Tibial artery (tissue), 4 donors: ENCODE results near the gene SLC35B4.

Source experiments
- DNase-seq, 2 donors: peaks; one replicate each; pipeline ENCODE4 v3.0.0-alpha.2; 2019
- H3K27ac ChIP-seq, 2 donors: fragments of 200-600 bp; sonication (generic) in 1 of 2; 1 replicate in 1 of 2; 2 replicates in 1 of 2; pipeline ENCODE4 v1.5.1; 2018 to 2019; ENCODE audit warnings: mild to moderate bottlenecking in 1 of 2
- H3K27me3 ChIP-seq, 2 donors: fragments of 200-600 bp; sonication (generic) in 1 of 2; one replicate each; pipeline versions ENCODE4 v1.5.1 to v1.6.0; 2016 to 2019
- H3K36me3 ChIP-seq, 3 donors: fragments of 200-600 bp; sonication (generic) in 2 of 3; one replicate each; pipeline ENCODE4 v1.5.1; 2016 to 2019; ENCODE audit warnings: mild to moderate bottlenecking in 2 of 3
- H3K4me1 ChIP-seq, 4 donors: fragments of 200-600 bp; sonication (generic) in 2 of 4; 1 replicate in 3 of 4; 2 replicates in 1 of 4; pipeline ENCODE4 v1.5.1; 2016 to 2019
- H3K4me3 ChIP-seq, 2 donors: fragments of 200-600 bp; sonication (generic) in 1 of 2; 1 replicate in 1 of 2; 2 replicates in 1 of 2; pipeline ENCODE4 v1.5.1; 2018 to 2019; ENCODE audit warnings: mild to moderate bottlenecking in 2 of 2
- H3K9me3 ChIP-seq, 3 donors: fragments of 200-600 bp; sonication (generic) in 1 of 3; one replicate each; pipeline ENCODE4 v1.5.1; 2016 to 2019
- CTCF ChIP-seq, 2 experiments: fragments of 200-600 bp in 1 of 2; fragments of 450-650 bp in 1 of 2; IDR thresholded peaks; one replicate each; pipeline ENCODE4 v1.5.1; 2017 to 2019; ENCODE audit warnings: antibody characterized with exemption in 2 of 2, mild to moderate bottlenecking in 1 of 2, moderate library complexity in 1 of 2
- intact Hi-C: fragments of 100-400 bp; cut with DNase I; formaldehyde crosslinking; loops from one replicate; pipeline ENCODE4 v1.15.0; 2023; ENCODE audit warnings: low total_unique reads

SLC35B4 gene

DNA sequence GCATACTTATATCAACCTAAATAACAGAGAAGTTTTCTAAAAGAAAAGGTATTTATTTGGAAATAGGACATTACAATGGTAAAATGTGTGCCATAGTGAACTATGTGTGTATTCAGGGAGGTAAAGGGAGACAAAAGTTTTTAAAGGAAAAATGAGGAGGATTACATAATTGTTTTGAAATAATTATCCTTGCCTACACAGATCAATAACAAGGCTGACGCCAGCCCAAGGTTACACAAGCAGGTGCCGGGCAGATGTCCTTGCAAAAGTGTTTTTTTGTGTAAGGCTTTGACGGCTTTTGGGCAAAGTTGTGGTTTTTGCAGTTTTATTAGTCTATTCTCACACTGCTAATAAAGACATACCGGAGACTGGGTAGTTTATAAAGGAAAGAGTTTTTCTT, 22.7 kb upstream of the SLC35B4 start:
- no peak for DNase-seq
- Histone ChIP-seq H3K4me3 (no peak overlapping the region), H3K36me3 (no peaks in the 10 kb centered on the region), H3K27me3 (no peaks in the 10 kb centered on the region), H3K4me1 (no peaks in the 10 kb centered on the region), H3K27ac (no peak overlapping the region), H3K9me3 (no peaks in the 10 kb centered on the region)
- intact Hi-C loops: no loop called here
- TF ChIP-seq CTCF (IDR thresholded peaks at IDR 0.05): no peak

DNA sequence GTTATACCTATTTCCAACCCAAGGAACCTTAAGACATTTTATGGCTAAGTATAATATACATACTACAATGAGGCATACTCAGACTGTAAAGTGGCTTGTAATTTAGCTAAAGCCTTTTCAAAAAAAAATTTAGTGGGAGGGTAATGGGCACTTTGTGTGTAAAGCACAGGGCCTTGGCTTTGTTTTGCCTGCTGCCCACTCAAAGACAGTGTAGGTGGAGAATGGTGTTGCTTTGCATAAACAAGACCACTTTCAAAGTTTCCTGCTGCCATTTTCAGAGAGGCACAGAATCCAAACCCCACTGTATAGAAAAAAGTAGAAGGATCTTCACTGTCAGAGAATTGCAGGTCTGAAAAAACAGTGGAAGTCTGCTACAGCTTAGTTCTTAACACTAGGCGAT, 21.2 kb upstream of the SLC35B4 start:
- Histone ChIP-seq H3K27me3 (no peaks in the 10 kb centered on the region), H3K36me3 (no peaks in the 10 kb centered on the region), H3K9me3 (no peaks in the 10 kb centered on the region), H3K4me3 (no peak overlapping the region), H3K4me1 (no peaks in the 10 kb centered on the region), H3K27ac (no peak overlapping the region)
- no peak for DNase-seq
- intact Hi-C loops: no loop called here
- no peak for TF ChIP-seq CTCF (IDR thresholded peaks at IDR 0.05)

- intact Hi-C loops: no loop called here
- Histone ChIP-seq H3K27me3 (peaks cover 0 to 8% of the 10 kb centered on the region in 2 donors), H3K27ac (no peak overlapping the region), H3K4me3 (no peak overlapping the region), H3K9me3 (no peaks in the 10 kb centered on the region), H3K4me1 (no peaks in the 10 kb centered on the region), H3K36me3 (no peaks in the 10 kb centered on the region)
- no peak for TF ChIP-seq CTCF (IDR thresholded peaks at IDR 0.05)
- DNase-seq: no peak
Measured at GRCh38 chr7:134334408-134334807, 17.7 kb upstream of the SLC35B4 start.

DNA sequence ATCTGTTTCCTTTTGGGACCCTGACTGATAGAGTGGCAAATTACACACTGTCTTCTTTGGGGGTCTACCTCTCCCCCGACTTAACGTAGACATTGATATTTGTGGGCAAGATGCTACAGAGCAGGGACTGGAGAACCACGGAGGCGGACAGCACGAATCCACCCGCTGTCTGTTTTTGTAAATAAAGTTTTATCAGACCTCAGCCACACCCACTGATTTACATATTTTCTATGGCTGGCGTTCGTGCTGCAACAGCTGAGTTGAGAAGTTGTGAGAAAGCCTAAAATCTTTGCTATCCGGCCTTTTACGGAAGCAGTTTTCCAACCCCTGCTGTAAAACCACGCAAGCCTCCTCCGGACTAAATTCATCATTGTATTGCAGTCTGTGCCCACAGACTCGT, 17.2 kb upstream of the SLC35B4 start:
- H3K9me3 ChIP-seq: no peaks in the 10 kb centered on the region
- no peaks in the 10 kb centered on the region for H3K36me3 ChIP-seq
- H3K27me3 ChIP-seq: peaks cover 0 to 8% of the 10 kb centered on the region in 2 donors
- DNase-seq: no peak
- H3K27ac ChIP-seq: no peak overlapping the region
- no peak overlapping the region for H3K4me3 ChIP-seq
- TF ChIP-seq CTCF (IDR thresholded peaks at IDR 0.05): no peak
- no peaks in the 10 kb centered on the region for H3K4me1 ChIP-seq
- intact Hi-C loops: no loop called here

- H3K9me3 ChIP-seq: no peaks in the 10 kb centered on the region
- no peak overlapping the region for H3K27ac ChIP-seq
- H3K4me1 ChIP-seq: no peaks in the 10 kb centered on the region
- intact Hi-C loops: no loop called here
- DNase-seq: no peak
- H3K27me3 ChIP-seq: peaks cover 0 to 8% of the 10 kb centered on the region in 2 donors
- TF ChIP-seq CTCF (IDR thresholded peaks at IDR 0.05): no peak
- H3K36me3 ChIP-seq: no peaks in the 10 kb centered on the region
- no peak overlapping the region for H3K4me3 ChIP-seq
Measured at GRCh38 chr7:134332892-134333291, 16.2 kb upstream of the SLC35B4 start.

- DNase-seq: no peak
- no peaks in the 10 kb centered on the region for H3K9me3 ChIP-seq
- H3K4me1 ChIP-seq: no peaks in the 10 kb centered on the region
- no peak for TF ChIP-seq CTCF (IDR thresholded peaks at IDR 0.05)
- intact Hi-C loops: no loop called here
- H3K27ac ChIP-seq: no peak overlapping the region
- no peaks in the 10 kb centered on the region for H3K36me3 ChIP-seq
- H3K27me3 ChIP-seq: peaks cover 0 to 8% of the 10 kb centered on the region in 2 donors
- H3K4me3 ChIP-seq: no peak overlapping the region
Measured at GRCh38 chr7:134331393-134331792, 14.7 kb upstream of the SLC35B4 start.
